Fibroblast of villous mesenchyme (primary cell): ENCODE data around the gene STK40. TPM values are rescaled to one million over a fixed set of nuclear protein-coding genes. Genes with fewer than 3 reads are reported as not detected.

ENCODE experiments used
- DNase-seq: peaks from one replicate; pipeline ENCODE4 v3.0.0-alpha.2; 2010; ENCODE audit warnings: low read depth
- H3K4me3 ChIP-seq: 2 replicates; pipeline ENCODE4 v1.5.1; 2011; ENCODE audit warnings: low read depth, mild to moderate bottlenecking, low read length
- total RNA-seq: library from RNA; depleted of rRNA; stranded (reverse); fragments of >200 nt; gene quantifications from 2 replicates; pipeline ENCODE4 v1.2.3, GENCODE V29; 2012
- TF ChIP-seq, protein P1 (sequence below): IDR thresholded peaks from 2 replicates; pipeline ENCODE4 v1.5.1; 2012; ENCODE audit warnings: low read depth, mild to moderate bottlenecking, low read length; ENCODE audit not compliant: insufficient read depth

STK40 gene
- total RNA-seq, 1 donor = 24.6 TPM

DNA sequence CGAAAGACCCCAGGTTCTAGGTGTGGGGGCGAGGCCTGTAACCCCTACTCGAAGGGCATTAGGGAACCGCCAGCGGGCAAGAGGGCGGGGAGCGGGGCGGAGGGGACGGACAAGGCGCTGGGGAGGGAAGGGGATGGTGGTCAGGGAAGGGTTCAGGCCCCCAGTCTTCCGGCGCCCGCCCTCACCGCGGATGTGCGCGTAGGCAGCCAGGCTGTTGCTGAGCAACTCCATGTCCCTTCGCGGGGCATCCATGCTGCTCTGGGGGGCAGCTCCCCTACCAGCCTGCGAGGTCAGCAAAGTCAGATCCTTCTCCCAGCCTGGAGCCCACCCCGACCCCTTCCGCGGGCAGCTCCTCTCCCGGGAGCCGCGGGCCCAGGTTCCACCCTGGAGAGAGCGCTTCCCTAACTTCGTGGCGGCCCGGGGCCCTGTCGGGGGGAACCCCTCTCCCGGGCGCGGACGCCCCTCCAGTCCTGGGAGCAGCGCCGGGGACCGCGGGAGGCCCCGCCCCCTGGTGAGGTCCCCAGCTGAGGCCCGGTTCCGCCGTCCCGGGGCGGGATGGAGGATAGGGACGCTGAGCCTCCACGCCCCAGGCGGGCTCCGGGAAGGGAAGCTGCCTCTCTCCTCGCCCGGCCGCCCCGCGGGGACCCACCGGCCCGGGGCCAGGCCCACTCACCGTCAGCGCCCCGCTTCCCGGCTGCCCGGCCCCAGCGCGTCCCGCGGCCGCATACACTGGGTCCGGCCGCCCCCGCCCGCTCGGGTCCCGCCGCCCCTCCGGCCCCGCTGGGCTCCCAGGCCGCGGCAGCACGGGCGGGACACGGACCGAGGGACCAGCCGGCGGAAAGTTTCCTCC lies 62.7 kb downstream of the STK40 start:
- peak; percentile 74 for DNase-seq
- H3K4me3 ChIP-seq = peak overlapping the region; percentile 82
- TF ChIP-seq, protein P1, sequence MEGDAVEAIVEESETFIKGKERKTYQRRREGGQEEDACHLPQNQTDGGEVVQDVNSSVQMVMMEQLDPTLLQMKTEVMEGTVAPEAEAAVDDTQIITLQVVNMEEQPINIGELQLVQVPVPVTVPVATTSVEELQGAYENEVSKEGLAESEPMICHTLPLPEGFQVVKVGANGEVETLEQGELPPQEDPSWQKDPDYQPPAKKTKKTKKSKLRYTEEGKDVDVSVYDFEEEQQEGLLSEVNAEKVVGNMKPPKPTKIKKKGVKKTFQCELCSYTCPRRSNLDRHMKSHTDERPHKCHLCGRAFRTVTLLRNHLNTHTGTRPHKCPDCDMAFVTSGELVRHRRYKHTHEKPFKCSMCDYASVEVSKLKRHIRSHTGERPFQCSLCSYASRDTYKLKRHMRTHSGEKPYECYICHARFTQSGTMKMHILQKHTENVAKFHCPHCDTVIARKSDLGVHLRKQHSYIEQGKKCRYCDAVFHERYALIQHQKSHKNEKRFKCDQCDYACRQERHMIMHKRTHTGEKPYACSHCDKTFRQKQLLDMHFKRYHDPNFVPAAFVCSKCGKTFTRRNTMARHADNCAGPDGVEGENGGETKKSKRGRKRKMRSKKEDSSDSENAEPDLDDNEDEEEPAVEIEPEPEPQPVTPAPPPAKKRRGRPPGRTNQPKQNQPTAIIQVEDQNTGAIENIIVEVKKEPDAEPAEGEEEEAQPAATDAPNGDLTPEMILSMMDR = no peak

DNA sequence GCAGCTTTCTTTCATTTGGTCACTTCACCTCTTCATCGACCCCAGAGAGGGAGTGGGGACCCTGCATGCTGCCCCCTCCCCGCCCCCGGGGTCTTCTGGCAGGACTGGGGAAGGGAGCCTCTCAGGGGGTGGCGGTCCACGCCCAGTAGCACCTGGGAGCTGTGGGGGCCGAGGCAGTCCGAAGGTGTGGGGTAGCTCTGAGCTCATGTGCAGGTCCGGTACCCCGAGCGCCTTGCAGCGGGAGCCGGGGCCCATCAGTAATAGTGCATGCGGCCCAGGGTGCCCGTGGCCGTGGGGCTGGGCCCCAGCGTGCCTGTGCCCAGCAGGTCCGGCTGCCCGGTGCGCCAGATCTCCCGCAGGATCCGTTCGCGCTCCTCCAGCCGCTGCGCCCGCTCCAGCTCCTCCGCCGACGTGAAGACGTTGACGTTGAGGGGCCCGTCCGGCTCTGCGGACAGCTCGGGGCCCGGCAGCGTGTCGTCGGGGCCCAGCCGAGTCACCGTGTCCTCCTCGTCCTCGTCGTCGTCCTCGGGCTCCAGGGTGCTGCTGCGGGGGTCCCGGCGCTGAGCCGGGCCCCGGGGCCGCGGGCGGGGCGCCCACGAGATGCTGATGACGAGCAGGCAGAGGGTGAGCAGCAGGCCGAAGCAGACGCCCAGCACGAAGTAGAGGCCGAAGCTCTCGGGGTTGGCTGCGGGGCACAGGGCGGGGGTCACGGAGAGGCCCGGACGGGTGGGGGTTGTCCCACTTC lies 63.5 kb downstream of the STK40 start:
- DNase-seq = no peak
- TF ChIP-seq, protein P1 = no peak
- peak overlapping the region; percentile 82 for H3K4me3 ChIP-seq

DNA sequence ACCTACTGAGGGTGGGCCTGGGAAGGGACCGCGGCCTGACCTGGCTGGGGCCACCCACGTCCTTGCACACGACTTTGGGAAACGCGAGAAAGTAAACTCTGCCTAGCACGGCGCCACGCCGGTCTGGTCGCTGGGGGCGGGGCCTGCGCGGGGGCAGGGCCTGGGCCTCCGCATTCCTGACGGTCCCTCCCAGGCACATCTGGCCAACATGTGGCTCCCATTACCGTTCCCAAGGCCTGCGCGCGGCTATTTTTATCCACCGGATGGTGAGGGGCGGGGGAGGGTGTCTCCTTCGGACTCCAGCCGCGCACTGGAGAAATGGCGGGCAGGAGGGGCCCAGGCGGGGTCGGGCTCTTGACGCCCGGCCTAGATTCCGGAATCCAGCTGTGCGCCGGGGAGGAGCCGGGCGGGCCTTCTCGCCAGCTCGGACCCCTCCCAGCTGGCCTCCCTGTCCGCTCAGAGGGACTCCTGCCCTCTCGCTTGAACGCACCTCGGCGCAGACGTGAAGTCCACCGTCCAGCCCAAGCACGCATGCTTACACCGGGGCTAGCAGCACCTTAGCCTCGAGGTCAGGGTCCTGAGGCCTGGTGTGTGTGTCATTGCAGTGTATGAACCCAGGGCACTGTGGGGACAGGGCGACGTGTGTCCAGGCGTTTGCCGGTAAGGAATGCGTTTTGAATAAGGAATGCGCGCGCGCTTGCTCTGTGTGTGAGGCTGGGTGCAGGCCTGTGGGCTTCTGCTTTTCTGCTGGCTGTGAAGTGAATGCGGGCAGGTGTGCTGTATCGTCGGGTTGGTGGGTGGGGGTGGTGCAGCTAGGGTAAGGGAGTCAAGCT lies 64.4 kb downstream of the STK40 start:
- peak; percentile 99 for DNase-seq
- peak overlapping the region; percentile 82 for H3K4me3 ChIP-seq
- TF ChIP-seq, protein P1 = no peak

DNA sequence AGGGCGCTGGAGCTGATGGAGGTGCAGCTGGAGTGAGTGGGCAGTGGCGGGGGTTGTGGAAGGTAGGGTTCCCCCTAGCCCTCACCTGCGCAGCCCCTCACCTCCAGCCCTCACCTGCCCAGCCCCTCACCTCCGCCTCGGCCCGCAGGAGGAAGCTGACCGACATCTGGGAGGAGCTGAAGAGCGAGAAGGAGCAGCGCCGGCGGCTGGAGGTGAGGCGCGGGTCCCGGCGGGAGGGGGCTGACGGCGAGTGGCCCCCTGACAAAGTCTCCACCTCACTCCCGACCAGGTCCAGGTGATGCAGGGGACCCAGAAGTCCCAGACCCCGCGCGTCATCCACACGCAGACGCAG lies 65.0 kb downstream of the STK40 start:
- DNase-seq = no peak
- peak overlapping the region; percentile 51 for H3K4me3 ChIP-seq
- TF ChIP-seq, protein P1 = no peak

DNA sequence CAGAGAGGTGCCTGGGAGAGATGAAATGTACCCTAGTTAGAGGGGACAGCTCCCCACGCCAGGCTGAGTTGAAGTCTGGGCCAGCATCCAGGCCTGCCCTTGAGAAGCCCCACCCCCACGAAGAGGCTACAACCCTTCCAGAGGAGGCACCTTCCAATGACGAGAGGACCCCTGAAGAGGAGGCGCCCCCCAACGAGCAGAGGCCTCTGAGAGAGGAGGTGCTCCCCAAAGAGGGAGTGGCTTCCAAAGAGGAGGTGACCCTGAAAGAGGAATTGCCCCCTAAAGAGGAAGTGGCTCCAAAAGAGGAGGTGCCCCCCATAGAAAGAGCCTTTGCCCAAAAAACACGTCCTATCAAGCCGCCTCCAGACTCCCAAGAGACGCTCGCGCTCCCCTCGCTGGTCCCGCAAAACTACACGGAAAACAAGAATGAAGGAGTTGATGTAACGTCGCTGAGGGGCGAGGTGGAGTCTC lies 65.4 kb downstream of the STK40 start:
- no peak for DNase-seq
- H3K4me3 ChIP-seq = peak overlapping the region; percentile 51
- TF ChIP-seq, protein P1 = no peak

DNA sequence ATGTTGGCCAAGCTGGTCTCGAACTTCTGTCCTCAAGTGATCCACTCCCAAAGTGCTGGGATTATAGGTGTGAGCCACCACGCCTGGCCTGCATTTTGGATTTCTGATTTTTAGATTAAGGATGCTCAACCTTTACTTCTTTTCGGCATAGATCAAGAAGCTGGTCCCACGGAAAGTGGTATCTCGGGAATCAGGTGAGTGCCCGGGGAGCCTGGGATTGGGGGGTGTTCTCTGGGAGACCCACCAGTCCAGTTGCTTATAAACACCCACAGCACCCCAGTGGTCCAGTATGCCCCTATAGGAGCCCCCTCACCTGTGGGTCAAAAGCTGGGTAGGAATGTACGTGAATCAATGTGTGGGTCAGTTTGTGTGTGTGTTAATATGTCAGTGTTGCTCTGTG lies 76.3 kb downstream of the STK40 start:
- TF ChIP-seq, protein P1 = no peak
- H3K4me3 ChIP-seq = no peak overlapping the region
- no peak for DNase-seq
